ENCODE data around the gene CTBP2.

CTBP2 gene

DNA sequence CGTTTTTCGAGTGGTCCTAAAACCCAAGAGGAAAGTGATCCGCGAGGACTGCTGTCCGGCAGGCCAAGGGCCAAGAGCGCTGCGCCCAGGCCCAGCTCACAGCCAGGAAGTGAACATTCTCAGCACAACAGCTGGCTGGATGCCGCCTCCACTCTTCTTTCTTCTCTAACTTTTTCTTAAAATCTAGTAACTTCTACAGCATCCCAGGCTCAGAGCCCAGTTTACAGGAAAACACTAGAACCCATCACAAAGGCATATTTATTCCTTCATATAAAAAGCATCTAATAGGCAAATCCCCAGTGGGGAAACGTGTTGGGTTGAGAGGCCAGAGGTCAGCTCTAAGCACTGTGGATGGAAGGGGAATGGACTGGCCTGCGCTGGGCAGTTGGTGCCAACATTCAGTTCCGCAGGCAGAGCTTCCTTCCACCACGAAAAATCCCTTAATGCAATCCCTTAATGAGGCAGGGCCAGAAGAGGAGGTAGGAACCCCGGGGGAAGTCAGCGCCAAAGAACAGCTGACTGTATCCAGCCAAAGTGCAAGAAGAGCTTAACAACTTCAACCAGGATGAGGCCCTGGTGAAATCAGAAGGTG lies 143.7 kb downstream of the CTBP2 start:
- no peak for DNase-seq

DNA sequence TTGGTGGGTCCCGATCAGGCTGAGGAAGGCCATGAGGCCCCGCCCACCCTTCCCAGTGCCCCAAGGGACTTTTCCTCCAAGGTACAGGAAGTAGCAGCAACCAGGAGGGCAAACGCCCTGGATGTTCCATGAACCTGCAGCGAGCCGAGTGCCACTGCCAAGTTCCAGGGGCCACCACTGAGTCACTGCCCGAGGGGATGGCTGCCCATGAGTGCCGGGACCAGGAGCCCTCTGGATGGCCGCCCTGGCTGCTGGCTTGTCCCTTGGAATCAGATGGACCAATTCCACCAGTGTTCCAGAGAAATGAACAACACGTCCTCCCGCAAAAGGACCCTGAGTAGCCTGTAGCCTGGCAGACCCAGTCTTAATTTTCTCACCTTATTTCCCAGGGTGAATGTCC lies 144.2 kb downstream of the CTBP2 start:
- DNase-seq, result no peak

DNA sequence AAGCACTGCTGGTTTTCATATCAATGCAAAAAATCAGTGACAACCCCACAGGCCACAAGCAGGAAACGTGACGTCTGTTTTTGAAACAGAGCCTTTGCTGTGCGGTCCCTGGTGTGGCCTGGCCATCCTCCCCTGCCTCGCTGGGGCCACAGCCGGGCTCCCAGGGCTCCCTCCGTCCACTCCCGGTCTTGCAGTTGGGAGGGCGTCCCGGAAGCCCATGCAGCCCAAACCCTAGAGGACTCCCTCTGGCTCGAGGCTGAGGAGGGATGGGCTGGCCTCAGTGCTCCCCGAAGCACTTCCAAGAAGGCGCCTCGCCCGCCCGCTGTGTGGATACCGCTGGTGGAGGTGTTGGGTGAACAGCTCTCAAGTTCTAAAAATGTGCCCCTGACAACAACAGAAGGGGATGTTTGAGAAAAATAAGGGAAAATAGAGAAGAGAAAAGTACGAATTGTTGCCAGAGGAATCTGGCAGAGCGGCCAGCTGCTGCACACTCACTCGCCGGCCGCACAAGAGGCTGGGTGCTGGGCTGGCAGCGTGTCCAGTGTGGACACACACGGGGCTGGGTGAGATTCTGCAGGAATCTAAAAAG lies 144.9 kb downstream of the CTBP2 start:
- DNase-seq, result no peak

DNA sequence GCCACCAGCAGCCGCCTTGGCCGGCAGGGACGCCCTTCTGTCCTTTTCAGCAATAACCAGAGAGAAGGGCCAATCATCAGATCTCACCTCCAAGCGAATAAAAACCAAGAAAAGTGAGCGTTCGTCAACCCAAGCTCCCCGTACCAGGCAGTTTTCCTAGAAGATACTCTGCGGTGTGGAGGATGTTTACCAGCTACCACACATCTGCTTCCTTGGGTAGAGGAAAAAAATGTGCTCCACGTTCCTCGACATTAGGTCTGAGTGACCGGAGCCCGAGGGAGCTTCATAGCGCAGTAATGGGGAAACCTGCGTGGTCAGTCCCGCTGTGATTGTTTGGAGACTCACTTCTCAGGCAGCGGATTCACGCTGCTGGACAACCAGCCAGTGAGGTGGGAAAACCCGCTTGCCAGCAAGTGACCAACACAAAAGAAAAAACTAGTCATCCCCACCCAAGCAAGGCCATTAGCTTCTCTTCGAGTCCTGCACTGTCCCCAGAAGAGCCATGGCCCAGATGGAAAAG lies 145.5 kb downstream of the CTBP2 start:
- DNase-seq, result no peak

DNA sequence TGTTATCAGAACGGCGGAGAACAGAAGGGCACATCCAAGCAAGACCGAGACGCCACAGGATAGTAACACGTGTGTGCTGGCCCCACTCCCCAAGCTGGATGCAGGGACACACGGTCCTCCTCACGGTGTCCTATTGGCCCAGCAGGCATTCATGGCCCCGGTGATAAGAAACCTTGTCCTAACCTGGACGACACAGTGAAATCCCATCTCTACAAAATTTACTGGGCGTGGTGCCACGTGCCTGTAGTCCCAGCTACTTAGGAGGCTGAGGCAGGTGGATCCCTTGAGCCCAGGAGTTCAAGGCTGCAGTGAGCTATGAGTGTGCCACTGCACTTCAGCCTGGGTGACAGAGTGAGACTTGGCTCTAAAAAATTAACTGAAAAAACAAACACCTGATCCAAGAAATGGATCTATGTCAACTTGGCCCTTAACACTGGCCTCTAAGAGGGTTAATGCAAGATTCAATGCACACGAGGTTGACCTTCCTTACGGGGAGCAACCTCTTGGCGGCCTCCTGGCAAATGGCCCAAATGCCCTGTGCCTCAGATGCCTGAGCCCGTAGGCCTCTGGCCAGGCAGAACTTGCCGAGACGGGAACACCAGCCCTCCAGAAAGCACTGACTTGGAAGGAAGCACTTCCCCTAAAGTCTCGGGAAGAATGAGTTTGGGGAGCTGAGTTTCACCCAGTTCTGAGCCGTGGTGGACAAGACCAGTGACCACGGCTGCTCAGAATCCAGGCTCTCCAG lies 146.1 kb downstream of the CTBP2 start:
- DNase-seq, result no peak

DNA sequence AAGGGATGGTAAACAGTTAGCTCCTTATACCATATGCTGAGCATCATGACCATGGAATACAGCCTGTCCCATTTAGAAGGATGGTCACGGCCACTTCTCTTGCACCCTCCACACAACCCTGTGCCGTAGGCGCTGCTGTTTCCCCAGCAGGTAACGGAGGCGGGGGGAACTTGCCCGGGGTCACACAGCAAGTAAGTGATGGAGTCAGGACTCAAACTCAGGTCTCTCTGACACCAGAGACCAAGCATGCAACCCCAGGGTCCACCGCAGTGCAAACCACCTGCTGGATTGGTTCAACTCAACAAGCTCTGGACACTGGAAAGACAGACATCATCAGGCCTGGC lies 146.9 kb downstream of the CTBP2 start:
- DNase-seq, result no peak

DNA sequence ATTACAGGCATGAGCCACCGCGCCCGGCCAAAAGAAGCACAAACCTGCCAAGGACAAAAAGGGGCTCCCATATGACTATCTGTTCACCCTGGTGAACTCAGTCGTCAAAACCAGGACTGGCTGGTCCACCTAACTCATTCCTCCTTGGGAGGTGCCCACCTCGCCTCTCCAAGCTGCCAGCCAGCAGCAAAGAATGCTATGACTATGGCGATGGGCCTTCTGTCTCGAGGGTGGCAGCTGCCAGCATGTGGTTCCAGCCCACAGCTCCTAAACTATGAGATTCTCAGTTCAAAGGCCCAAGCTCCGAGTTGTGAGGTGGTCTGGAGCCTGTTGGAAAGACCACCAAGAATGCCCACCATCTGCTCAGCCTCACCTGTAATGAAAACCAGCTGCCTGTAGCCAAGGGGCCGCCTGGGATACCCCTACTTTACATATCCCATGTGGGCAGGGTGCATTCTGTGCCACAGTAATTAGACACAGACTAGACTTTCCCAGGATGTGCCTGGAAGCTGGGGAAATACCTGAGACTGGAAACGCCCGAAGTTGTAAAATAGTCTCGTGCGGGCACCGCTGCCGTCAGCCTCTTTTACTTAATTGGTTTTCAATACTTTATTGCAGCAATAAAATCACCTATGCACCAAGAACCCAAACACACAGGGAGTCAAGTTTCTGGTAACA lies 147.4 kb downstream of the CTBP2 start:
- no peak for DNase-seq

DNA sequence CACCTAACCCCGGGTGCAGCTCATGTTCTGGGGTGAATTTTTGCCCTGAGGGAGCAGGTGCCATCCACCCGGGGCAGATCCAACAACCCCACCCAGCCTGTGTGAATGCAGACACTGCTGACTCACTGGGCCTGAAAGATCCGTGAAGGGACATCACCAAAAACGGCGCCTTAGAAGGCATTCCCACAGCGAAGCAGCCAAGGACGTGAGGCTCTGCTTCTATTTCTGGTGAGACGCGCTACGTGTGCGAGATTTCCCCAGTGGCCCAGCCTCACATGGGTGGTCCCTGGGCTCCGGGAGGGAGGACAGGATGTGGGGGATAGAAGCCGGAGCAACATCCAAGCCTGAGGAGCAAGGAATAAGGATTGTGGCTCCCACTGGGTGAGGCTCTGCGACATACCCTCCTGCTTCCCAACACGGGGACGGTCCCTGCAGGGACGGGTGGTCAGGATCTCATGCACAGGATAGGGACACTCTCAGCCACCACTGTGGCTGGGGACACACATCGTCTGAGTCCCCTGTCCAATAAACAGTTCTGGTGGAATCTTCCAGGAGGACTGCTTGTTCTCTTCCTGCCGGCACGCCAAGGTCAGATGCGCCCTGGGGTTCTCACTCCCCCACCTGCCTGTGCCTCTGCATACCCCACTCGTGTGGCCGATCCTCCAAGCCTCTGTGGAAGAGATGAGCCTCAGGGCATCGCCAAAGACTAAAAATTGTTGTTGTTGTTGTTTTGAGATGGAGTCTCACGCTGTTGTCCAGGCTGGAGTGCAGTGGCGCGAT lies 148.2 kb downstream of the CTBP2 start:
- no peak for DNase-seq

DNA sequence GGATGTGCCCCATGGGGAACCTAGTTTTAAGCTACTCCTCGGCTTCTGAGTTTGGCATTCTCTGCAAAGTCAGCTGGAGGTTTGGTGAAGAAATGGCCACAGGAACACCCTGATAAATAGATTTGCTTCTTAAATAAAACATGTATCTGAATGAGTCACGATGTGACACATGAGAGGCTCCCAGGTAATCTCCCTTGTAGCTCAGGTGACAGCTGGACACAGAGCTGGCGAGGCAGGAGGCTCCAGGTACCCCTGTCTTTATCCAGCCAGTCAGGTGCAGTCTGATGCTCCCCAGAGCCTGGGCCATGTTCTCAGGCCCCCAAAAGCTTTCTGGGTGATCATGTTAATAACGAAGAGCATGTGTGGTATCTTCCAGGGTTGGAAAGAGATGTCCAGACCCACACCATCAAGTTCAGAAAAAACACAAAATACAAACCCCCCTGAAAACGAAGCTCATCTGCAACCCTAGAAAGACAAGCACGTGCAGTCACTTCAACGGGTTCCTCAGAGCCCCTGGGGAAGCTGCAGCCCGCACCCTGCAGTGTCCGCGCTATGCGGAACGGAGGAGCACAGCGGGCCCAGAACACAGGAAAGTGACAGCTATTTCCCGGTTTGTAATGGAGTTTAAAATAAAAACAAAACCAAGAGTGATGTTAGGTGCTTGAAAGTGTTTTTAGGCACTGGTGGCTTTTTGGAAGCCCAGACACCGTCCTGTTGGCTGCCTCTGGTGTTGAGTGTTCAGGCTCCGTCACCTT lies 149.0 kb downstream of the CTBP2 start:
- DNase-seq, result no peak

DNA sequence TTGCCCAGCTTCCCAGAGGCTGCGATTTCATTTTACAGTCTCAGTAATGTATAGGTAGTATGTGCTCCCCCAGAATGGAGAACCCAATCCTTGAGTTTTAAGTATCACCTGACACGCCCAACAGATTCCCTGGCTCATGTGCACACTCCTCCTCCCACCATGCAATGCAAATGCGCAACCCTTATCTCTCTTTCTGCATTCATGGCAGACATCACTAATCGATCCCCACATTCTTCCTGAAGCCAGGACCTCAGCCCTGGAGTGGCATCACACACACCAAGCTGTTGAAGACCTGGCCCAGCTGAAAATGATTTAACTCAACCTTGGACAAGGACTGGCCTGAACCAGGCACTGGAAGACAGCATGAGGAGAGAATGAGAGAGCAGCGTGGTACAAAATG lies 150.0 kb downstream of the CTBP2 start:
- DNase-seq, result no peak

DNA sequence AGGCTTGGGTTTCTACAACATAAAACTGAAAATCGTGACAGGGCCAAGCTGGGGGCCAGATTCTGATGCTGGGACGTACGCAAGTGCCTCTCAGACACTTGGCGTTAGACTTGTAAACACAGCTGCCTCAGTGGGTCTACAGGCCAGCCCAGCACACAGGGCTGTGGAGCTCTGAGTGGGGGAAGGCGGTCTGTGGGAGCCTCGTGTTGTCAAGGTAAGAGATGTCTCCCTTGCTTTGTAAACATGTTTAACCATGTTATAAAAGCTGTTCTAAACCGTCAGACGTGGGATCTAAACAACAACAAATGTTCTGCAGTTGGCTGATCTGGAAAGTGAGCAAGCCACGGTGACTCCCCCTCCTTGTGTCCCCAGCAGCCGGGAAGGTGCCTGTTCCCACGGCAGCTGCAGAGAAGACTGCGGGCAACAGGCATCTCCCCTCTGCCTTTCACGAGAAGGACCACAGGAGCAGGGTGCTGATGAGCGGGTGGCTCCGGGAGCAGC lies 150.7 kb downstream of the CTBP2 start:
- DNase-seq, result no peak

DNA sequence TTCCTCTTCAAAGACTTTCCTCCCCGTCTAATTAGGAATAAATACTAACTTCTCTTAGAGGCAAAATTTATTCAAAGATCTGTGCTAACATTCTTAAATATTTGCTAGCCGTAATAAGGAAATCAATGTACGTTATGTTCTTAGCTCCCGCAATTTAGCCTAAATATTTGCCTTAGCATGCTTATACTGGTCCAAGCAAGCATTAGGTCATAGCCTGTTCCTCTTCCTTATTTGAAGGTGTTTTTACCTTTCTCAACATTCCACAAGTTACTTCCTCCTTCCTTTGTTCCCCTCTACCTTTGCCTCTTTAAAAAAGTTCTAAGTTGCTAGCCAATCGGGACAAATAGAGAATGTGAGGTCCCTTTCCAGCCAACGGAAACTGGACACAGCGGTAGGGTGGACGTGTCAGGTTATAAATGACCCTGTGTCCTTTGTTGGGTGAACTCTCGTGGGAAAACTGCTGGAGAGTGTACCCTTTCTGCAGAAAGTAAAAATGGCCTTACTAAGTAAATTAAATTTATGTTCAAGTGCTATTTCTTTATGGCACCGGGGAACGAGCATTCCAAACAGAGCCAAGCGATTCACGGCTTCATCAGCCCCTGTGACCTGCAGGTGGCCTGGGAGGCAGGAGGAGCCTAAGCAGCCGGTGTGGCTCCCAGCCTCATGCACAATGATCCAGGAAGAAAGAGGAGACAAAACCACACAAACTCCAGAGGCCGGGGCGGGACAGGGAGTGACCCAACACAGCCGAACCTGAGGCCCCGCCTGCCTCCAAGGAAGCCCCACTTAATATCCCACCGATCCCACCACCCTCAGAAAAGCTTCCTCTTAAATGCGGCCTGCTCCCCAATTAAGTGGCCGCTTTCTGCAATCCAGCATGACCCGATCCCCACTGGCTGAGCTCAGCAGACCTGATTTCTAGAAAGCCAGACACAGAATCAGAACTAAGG lies 151.4 kb downstream of the CTBP2 start:
- DNase-seq, result no peak

DNA sequence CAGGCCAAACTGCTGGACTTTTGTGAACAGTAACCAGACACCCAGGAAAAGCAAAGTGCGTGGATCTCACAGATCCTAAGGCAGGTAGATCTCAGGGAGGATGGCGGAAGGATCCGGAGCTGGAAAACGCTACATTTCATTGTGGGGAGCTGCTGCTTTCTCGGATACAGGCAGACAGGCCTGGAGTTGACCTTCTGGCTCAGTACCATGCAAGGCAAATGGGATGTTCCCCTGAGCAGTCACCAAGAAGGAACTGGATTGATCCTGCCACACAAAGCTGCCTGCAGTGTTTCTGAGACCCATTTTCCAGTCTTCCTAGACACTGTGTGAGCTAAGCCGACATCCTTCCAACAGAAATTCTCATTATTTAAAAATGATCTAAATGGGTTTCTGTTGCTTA lies 152.9 kb downstream of the CTBP2 start:
- DNase-seq, result no peak

DNA sequence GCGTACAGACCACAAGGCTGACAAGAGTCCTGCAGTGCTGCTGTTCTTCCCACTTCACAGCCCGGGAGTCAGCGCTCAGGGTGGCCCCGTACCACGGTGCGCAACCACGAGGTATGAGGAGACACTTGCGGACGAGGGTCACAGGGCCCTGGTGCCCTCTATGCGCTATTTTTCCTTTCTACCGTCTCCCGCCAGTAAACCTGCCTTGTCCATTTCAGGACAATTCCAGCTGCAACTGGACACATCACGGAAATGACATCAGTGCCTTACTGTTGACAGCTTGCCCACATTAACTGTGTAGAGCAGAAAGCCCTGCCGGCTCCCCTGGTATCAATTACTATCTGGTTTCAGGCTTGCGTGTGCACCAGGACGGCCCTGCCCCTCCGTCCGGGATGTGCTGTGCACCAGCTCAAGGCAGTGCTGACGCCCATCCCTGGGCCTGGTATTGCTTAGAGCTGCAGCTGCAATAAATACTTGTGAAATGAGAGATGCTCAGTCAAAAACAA lies 153.4 kb downstream of the CTBP2 start:
- no peak for DNase-seq

DNA sequence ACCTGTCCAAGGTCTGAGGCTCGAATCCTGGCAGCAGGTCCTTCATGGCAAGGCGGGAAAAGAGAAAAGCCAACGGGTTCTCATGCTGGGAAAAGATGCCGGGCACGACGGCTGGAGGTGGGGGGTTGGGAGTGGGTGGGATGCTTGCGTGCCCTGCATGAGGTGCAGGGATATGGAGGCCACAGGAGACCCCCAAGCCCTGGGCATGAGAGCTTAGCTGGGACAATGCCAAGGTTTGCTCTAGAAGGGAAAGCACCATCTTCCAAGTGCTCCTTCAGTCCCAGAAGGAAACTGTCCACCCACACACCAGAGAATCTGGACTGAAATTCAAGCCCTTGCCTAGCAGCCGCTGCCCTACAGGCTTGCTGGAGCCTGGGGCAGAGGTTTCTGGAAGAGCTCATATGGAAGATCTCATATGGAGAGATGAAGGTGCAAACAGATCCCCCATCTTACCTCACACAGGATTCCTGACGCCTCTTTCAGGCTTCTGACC lies 154.1 kb downstream of the CTBP2 start:
- no peak for DNase-seq

DNA sequence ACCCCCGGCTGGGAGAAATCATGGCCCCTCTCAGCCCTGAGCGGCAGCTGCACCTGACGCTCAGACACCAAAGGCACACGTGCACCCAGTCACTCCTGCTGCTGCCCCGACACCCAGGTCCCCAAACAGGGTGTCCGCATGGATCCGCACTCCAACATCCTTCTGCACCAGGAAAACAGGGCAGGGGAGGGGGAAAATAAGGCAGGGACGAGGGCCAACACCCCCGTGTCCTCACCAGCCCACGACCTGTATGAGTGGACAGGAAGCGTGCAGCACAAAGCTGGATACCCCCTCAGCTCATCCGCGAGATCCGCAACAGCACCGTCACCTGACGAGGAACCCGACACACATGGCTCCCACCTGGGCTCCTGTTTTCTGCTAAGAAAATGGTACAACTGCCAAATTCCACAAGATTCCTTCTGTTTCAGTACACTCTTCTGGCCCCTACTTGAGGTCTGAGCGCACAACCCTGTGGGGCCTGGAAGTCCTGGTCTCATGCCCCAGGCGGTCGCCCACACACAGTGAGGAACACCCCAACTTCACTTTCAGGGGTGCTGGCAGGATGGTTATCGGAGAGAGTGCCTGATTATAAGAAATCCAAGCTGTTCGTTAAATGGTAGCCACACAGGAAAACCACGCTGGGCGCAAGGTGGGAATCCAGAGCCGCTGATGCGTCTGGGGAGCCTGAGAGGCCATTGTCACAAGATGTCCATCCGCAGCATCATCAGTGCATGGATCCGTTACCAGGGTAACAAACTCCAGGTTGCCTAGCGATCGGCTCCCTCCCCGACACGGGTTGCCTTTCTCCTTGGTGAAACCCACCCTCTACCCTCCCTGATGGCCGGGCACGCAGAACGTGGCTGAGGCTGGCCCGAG lies 154.8 kb downstream of the CTBP2 start:
- DNase-seq, result no peak

DNA sequence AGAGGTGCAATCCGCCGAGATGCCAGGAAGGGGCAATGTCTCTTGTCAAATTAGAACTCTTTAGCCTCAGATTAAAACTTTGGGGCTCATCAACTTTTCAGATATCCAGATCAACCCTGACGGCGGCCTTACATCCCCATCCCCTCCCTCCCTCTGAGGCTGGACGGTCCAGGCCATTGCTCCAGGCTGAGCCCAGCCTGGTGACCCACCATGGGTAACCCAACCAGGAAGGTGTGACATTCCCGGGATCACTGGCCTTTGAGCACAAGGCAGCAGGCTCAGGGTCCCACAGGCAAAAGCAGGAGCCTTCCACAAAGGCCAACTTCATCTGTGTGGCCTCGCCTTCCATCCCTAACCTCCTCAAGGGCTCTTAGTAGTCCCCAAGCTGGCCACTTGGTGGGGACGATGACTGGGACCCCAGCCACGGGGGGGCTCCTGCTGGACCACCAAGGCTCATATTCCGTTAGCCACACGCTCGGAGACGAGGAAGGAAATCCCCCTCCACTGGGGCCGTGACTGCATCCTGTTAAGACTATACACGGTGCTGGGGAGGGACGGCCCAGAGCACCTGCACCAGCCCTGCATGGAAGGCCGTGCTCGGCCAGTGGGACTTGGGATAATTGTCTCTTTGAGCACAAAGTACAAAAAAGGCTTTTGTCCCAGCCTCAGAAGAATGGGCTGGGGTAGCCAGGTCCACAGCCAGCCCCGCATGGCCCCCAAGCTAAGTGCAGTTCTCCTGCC lies 155.6 kb downstream of the CTBP2 start:
- no peak for DNase-seq

DNA sequence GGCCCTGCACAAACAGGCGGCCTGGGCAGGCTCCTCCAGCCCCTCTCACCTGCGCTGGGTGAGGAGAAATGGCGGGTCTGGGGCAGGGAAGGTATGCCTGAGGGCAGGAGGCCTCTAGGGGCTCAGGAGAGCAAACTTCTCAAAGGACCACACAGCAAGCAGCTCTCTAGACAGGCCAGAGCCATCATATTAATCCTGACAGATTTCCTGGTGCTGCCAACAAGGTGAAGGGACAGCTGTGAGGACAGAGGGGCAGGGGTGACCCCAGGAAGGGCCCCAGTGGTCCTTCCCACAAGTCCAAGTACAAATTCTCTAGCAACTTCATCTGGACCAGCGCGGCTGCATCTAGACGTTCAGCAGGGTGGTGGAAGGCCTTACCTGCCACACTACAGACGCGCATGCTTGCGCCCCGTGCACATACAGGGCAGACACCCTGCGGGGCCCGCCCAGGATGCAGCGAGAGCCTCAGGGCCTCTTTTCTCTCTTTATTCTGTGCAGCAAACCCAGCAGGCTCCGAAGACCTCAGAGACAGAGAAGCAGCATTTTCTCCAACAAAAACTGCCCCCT lies 156.4 kb downstream of the CTBP2 start:
- DNase-seq, result no peak

Measured in KG1 (cell line).